Choroid plexus epithelial cell (primary cell): Measurements from ENCODE around the gene UBR4.

ENCODE experiments used
- DNase-seq: peaks from one replicate; pipeline ENCODE4 v3.0.0-alpha.2; 2010; ENCODE audit warnings: low read depth
- H3K4me3 ChIP-seq: 2 replicates; pipeline ENCODE4 v1.5.1; 2011; ENCODE audit warnings: low read depth, mild to moderate bottlenecking, control low read depth, low read length, moderate library complexity
- CTCF ChIP-seq: conservative IDR thresholded peaks from 2 replicates; pipeline ENCODE4 v1.5.1; 2011; ENCODE audit warnings: low read depth, mild to moderate bottlenecking, control low read depth, inconsistent platforms, low read length, moderate library complexity

UBR4 gene

GRCh38 chr1:19046972-19047731 lies 162.9 kb downstream of the UBR4 start:
- H3K4me3 ChIP-seq = no peak overlapping the region
- TF ChIP-seq CTCF = no peak
- no peak for DNase-seq

GRCh38 chr1:19045898-19046880 lies 163.9 kb downstream of the UBR4 start:
- DNase-seq = no peak
- no peak for TF ChIP-seq CTCF

GRCh38 chr1:19044975-19045831 lies 164.9 kb downstream of the UBR4 start:
- H3K4me3 ChIP-seq = no peak overlapping the region
- peak; percentile 20 for DNase-seq
- TF ChIP-seq CTCF = no peak

More at GRCh38 chr1:19045898-19046880, 163.9 kb downstream of the UBR4 start:
- H3K4me3 ChIP-seq = no peak overlapping the region

GRCh38 chr1:19044471-19044870 lies 165.6 kb downstream of the UBR4 start:
- TF ChIP-seq CTCF = no peak
- no peak overlapping the region for H3K4me3 ChIP-seq
- no peak for DNase-seq

GRCh38 chr1:19043579-19044443 lies 166.3 kb downstream of the UBR4 start:
- TF ChIP-seq CTCF = no peak
- DNase-seq = no peak
- H3K4me3 ChIP-seq = no peak overlapping the region
